Left ventricle myocardium inferior (tissue), 1 donor: ENCODE data around the gene SMIM12. TPM values are rescaled to one million over a fixed set of nuclear protein-coding genes. Genes with fewer than 3 reads are reported as not detected.

Experiments used
- DNase-seq: peaks from one replicate; pipeline ENCODE4 v3.0.0-alpha.2; 2020
- H3K27ac ChIP-seq: fragments of 200-600 bp; replicated peaks from 2 replicates; pipeline ENCODE4 v1.8.0; 2021
- H3K27me3 ChIP-seq: fragments of 200-600 bp; 2 replicates; pipeline ENCODE4 v1.8.0; 2021; ENCODE audit warnings: low read depth
- H3K36me3 ChIP-seq: fragments of 200-600 bp; 2 replicates; pipeline ENCODE4 v1.8.0; 2021
- H3K4me1 ChIP-seq: fragments of 200-600 bp; 2 replicates; pipeline ENCODE4 v1.8.0; 2021
- H3K4me3 ChIP-seq: fragments of 200-600 bp; 2 replicates; pipeline ENCODE4 v1.8.0; 2021; ENCODE audit warnings: mild to moderate bottlenecking, moderate library complexity
- H3K9me3 ChIP-seq: fragments of 200-600 bp; replicated peaks from 2 replicates; pipeline ENCODE4 v1.8.0; 2021
- intact Hi-C: fragments of 100-400 bp; cut with micrococcal nuclease; formaldehyde crosslinking; loops from one replicate; pipeline ENCODE4 v1.11.0; 2022
- total RNA-seq: library from RNA; stranded (reverse); fragmentation: NEBNext Ultra II Directional; extraction: Animal tissue kit (Norgen Biotek cat#: 25700); gene quantifications from one replicate; pipeline ENCODE4 v1.2.1, GENCODE V29; 2021
- TF ChIP-seq, protein P1 (sequence below): fragments of 200-600 bp; IDR thresholded peaks from 2 replicates; pipeline ENCODE4 v1.8.0; 2021; ENCODE audit warnings: antibody characterized with exemption, mild to moderate bottlenecking, borderline replicate concordance
- donor health status: DM: no; HTN: yes; CAD: no; lungs with severe emphysema.

The SMIM12 gene
- total RNA-seq, 1 donor from 2014 or later: 37.9 TPM

GRCh38 chr1:34839526-34840305 is 19.8 kb downstream of the SMIM12 start:
- H3K27ac ChIP-seq: peak overlapping the region; percentile 89
- H3K9me3 ChIP-seq: no peaks in the 10 kb centered on the region
- H3K4me1 ChIP-seq: peaks cover 94% of the 10 kb centered on the region
- TF ChIP-seq, protein P1, sequence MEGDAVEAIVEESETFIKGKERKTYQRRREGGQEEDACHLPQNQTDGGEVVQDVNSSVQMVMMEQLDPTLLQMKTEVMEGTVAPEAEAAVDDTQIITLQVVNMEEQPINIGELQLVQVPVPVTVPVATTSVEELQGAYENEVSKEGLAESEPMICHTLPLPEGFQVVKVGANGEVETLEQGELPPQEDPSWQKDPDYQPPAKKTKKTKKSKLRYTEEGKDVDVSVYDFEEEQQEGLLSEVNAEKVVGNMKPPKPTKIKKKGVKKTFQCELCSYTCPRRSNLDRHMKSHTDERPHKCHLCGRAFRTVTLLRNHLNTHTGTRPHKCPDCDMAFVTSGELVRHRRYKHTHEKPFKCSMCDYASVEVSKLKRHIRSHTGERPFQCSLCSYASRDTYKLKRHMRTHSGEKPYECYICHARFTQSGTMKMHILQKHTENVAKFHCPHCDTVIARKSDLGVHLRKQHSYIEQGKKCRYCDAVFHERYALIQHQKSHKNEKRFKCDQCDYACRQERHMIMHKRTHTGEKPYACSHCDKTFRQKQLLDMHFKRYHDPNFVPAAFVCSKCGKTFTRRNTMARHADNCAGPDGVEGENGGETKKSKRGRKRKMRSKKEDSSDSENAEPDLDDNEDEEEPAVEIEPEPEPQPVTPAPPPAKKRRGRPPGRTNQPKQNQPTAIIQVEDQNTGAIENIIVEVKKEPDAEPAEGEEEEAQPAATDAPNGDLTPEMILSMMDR: no peak
- DNase-seq: no peak
- intact Hi-C loops: no loop called here
- H3K27me3 ChIP-seq: no peaks in the 10 kb centered on the region
- no peak overlapping the region for H3K4me3 ChIP-seq
- no peaks in the 10 kb centered on the region for H3K36me3 ChIP-seq

DNA sequence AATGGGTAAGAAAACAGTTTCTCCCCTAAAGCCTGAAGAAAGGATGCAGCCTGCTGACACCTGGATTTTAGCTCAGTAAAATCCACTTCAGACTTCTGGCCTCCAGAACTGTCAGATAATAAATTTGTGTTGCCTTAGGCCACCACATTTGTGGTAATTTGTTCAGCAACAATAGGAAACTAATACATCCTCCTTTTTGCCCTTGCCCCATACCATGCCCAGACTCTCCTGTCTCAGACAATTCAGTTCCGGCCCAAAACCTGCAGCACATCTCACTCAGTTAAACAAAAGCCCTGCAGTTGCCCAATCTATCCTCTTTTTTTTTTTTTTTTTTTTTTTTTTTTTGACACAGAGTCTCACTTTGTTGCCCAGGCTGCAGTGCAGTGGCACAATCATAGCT is 25.8 kb downstream of the SMIM12 start:
- TF ChIP-seq, protein P1: no peak
- no peak for DNase-seq
- Histone ChIP-seq H3K27me3 (no peaks in the 10 kb centered on the region), H3K4me3 (no peak overlapping the region), H3K36me3 (no peaks in the 10 kb centered on the region), H3K9me3 (no peaks in the 10 kb centered on the region), H3K27ac (peak overlapping the region; percentile 89), H3K4me1 (peaks cover 69% of the 10 kb centered on the region)
- intact Hi-C loops: no loop called here

GRCh38 chr1:34831721-34832246 is 27.8 kb downstream of the SMIM12 start:
- intact Hi-C loops: no loop called here
- Histone ChIP-seq H3K27me3 (no peaks in the 10 kb centered on the region), H3K36me3 (no peaks in the 10 kb centered on the region), H3K27ac (peak overlapping the region; percentile 89), H3K4me3 (no peak overlapping the region), H3K4me1 (peaks cover 54% of the 10 kb centered on the region), H3K9me3 (no peaks in the 10 kb centered on the region)
- TF ChIP-seq, protein P1: no peak
- DNase-seq: no peak

- Histone ChIP-seq H3K36me3 (peaks cover under 1% of the 10 kb centered on the region), H3K27ac (peak overlapping the region; percentile 52), H3K4me3 (no peak overlapping the region), H3K9me3 (peaks cover under 1% of the 10 kb centered on the region), H3K27me3 (no peaks in the 10 kb centered on the region), H3K4me1 (peaks cover 51% of the 10 kb centered on the region)
- intact Hi-C loops: no loop called here
- DNase-seq: no peak
- TF ChIP-seq, protein P1: no peak
Measured at GRCh38 chr1:34829250-34829649, 30.3 kb downstream of the SMIM12 start.

GRCh38 chr1:34828611-34829010 is 30.9 kb downstream of the SMIM12 start:
- intact Hi-C loops: no loop called here
- peaks cover 47% of the 10 kb centered on the region for H3K4me1 ChIP-seq

More at GRCh38 chr1:34828611-34829010, 30.9 kb downstream of the SMIM12 start:
- Histone ChIP-seq H3K4me3 (no peak overlapping the region), H3K27ac (peak overlapping the region; percentile 48), H3K36me3 (peaks cover 6% of the 10 kb centered on the region), H3K27me3 (no peaks in the 10 kb centered on the region), H3K9me3 (peaks cover 7% of the 10 kb centered on the region)
- DNase-seq: no peak
- TF ChIP-seq, protein P1: no peak
